GM12891 (cell line): ENCODE results near the gene C1QTNF4.

Experiments
- PAX5 ChIP-seq: IDR thresholded peaks from 2 replicates; pipeline ENCODE4 v1.6.1; 2011; ENCODE audit warnings: low read length, moderate library complexity, mild to moderate bottlenecking; ENCODE audit not compliant: insufficient read depth, severe bottlenecking
- POLR2A ChIP-seq: IDR thresholded peaks from 2 replicates; pipeline ENCODE4 v1.6.1; 2011; ENCODE audit warnings: low read depth, low read length, control low read depth
- POLR2AphosphoS5 ChIP-seq: IDR thresholded peaks from 2 replicates; pipeline ENCODE4 v1.6.1; 2011; ENCODE audit warnings: low read depth, low read length, control low read depth
- SPI1 ChIP-seq: IDR thresholded peaks from 2 replicates; pipeline ENCODE4 v1.6.1; 2011; ENCODE audit warnings: low read depth, low read length, control low read depth
- TAF1 ChIP-seq: IDR thresholded peaks from 2 replicates; pipeline ENCODE4 v1.6.1; 2011; ENCODE audit warnings: low read depth, low read length, control low read depth

DNA sequence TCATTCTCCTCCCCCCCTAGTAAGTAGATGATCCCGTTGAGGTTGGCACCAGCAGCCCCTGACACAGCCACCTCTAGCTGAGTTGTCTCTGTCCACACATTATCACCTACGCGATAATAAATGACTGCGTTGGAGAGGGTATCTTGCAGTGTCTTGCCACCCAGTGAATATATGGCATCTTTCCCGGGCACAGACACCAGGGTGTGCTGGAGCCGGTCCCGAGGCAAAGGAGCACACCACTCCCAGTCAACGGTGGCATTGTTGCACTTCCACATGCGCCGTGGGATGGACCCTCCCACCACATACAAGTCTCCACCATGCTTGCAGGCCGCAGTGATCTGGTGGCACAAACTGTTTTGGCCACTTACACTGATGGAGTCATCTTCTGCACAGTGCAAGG is 20.9 kb downstream of the C1QTNF4 start:
- TF ChIP-seq POLR2A: no peak
- no peak for TF ChIP-seq TAF1
- TF ChIP-seq POLR2AphosphoS5: no peak; the same call in 1 of the 2 replicates
- TF ChIP-seq SPI1: no peak
- TF ChIP-seq PAX5: no peak
